ENCODE data around the gene MXRA7.

- TF ChIP-seq RAD21 (IDR thresholded peaks at IDR 0.05), result no peak
- TF ChIP-seq, protein P1, sequence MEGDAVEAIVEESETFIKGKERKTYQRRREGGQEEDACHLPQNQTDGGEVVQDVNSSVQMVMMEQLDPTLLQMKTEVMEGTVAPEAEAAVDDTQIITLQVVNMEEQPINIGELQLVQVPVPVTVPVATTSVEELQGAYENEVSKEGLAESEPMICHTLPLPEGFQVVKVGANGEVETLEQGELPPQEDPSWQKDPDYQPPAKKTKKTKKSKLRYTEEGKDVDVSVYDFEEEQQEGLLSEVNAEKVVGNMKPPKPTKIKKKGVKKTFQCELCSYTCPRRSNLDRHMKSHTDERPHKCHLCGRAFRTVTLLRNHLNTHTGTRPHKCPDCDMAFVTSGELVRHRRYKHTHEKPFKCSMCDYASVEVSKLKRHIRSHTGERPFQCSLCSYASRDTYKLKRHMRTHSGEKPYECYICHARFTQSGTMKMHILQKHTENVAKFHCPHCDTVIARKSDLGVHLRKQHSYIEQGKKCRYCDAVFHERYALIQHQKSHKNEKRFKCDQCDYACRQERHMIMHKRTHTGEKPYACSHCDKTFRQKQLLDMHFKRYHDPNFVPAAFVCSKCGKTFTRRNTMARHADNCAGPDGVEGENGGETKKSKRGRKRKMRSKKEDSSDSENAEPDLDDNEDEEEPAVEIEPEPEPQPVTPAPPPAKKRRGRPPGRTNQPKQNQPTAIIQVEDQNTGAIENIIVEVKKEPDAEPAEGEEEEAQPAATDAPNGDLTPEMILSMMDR (IDR thresholded peaks at IDR 0.05; ENCODE audit: low read depth, low read length, missing input control), result no peak
- no peak for TF ChIP-seq MAX (IDR thresholded peaks at IDR 0.05)
- no peak for TF ChIP-seq YY1 (IDR thresholded peaks at IDR 0.05)
- TF ChIP-seq, protein P2, sequence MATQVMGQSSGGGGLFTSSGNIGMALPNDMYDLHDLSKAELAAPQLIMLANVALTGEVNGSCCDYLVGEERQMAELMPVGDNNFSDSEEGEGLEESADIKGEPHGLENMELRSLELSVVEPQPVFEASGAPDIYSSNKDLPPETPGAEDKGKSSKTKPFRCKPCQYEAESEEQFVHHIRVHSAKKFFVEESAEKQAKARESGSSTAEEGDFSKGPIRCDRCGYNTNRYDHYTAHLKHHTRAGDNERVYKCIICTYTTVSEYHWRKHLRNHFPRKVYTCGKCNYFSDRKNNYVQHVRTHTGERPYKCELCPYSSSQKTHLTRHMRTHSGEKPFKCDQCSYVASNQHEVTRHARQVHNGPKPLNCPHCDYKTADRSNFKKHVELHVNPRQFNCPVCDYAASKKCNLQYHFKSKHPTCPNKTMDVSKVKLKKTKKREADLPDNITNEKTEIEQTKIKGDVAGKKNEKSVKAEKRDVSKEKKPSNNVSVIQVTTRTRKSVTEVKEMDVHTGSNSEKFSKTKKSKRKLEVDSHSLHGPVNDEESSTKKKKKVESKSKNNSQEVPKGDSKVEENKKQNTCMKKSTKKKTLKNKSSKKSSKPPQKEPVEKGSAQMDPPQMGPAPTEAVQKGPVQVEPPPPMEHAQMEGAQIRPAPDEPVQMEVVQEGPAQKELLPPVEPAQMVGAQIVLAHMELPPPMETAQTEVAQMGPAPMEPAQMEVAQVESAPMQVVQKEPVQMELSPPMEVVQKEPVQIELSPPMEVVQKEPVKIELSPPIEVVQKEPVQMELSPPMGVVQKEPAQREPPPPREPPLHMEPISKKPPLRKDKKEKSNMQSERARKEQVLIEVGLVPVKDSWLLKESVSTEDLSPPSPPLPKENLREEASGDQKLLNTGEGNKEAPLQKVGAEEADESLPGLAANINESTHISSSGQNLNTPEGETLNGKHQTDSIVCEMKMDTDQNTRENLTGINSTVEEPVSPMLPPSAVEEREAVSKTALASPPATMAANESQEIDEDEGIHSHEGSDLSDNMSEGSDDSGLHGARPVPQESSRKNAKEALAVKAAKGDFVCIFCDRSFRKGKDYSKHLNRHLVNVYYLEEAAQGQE (IDR thresholded peaks at IDR 0.05), result no peak
- TF ChIP-seq, protein P3, sequence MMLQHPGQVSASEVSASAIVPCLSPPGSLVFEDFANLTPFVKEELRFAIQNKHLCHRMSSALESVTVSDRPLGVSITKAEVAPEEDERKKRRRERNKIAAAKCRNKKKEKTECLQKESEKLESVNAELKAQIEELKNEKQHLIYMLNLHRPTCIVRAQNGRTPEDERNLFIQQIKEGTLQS (IDR thresholded peaks at IDR 0.05), result no peak
- no peak for TF ChIP-seq JUND (IDR thresholded peaks at IDR 0.05)
- no peak for TF ChIP-seq HNF4A (conservative IDR thresholded peaks at IDR 0.05)
- no peak for TF ChIP-seq SP1 (IDR thresholded peaks at IDR 0.05)
- TF ChIP-seq ZBTB33 (IDR thresholded peaks at IDR 0.05), result no peak
- no peak for TF ChIP-seq FOXA2 (IDR thresholded peaks at IDR 0.05)
- no peak for TF ChIP-seq NR2F2 (IDR thresholded peaks at IDR 0.05)
- no peak for TF ChIP-seq GABPA (IDR thresholded peaks at IDR 0.05 in 1 of 2, conservative IDR thresholded peaks at IDR 0.05 in 1 of 2)
These were observed 6.1 kb upstream of the MXRA7 start for GRCh38 chr17:76716839-76717215.

All from liver (tissue), 3 donors.